ENCODE data around the gene DOP1B. TPM values are rescaled to one million over a fixed set of nuclear protein-coding genes. Genes with fewer than 3 reads are reported as not detected.

Gene DOP1B
- total RNA-seq, 1 donor from 2014 or later = 26.1 TPM

GRCh38 chr21:36171741-36172331 is 15.2 kb downstream of the DOP1B start:
- Histone ChIP-seq H3K27me3 (ENCODE audit: insufficient read depth, low read length) (no peaks in the 10 kb centered on the region), H3K9me3 (ENCODE audit: insufficient read depth, low read depth, low read length) (no peaks in the 10 kb centered on the region), H3K9ac (ENCODE audit: low read length) (no peak overlapping the region), H2AFZ (ENCODE audit: low read depth, low read length) (no peak overlapping the region), H3K79me2 (ENCODE audit: insufficient read depth, low read length) (peaks cover 6% of the 10 kb centered on the region), H3K27ac (ENCODE audit: low read depth, low read length) (no peak overlapping the region), H3K36me3 (ENCODE audit: insufficient read depth, low read length) (peaks cover 6% of the 10 kb centered on the region), H3K4me1 (ENCODE audit: insufficient read depth, low read length) (peaks cover 6% of the 10 kb centered on the region), H4K20me1 (ENCODE audit: insufficient read depth, low read length) (no peaks in the 10 kb centered on the region), H3K4me2 (ENCODE audit: low read length) (no peak overlapping the region), H3K4me3 (ENCODE audit: insufficient read depth, low read depth, low read length) (no peak overlapping the region)
- Mint-ChIP-seq H3K27me3 (ENCODE audit: low read depth, unreplicated experiment) (no peaks in the 10 kb centered on the region), H3K27ac (ENCODE audit: unreplicated experiment) (no peak overlapping the region), H3K9me3 (ENCODE audit: unreplicated experiment) (no peaks in the 10 kb centered on the region), H3K36me3 (ENCODE audit: low read depth, unreplicated experiment) (peaks cover 18% of the 10 kb centered on the region), H3K4me3 (ENCODE audit: unreplicated experiment) (no peak overlapping the region), H3K4me1 (ENCODE audit: low read depth, unreplicated experiment) (peaks cover 3% of the 10 kb centered on the region)
- TF ChIP-seq CTCF (IDR thresholded peaks at IDR 0.05; ENCODE audit: insufficient read depth, low read depth, low read length) (no peak), EZH2 (IDR thresholded peaks at IDR 0.05; ENCODE audit: insufficient read depth, low read length) (no peak)
- DNase-seq (ENCODE audit: low read depth) (no peak), FAIRE-seq (no peak)

GRCh38 chr21:36174780-36175179 is 18.2 kb downstream of the DOP1B start:
- Mint-ChIP-seq H3K4me1 (ENCODE audit: low read depth, unreplicated experiment) (peaks cover 3% of the 10 kb centered on the region), H3K36me3 (ENCODE audit: low read depth, unreplicated experiment) (peaks cover 15% of the 10 kb centered on the region), H3K9me3 (ENCODE audit: unreplicated experiment) (no peaks in the 10 kb centered on the region), H3K27me3 (ENCODE audit: low read depth, unreplicated experiment) (no peaks in the 10 kb centered on the region), H3K27ac (ENCODE audit: unreplicated experiment) (no peak overlapping the region), H3K4me3 (ENCODE audit: unreplicated experiment) (no peak overlapping the region)
- Histone ChIP-seq H3K36me3 (ENCODE audit: insufficient read depth, low read length) (no peaks in the 10 kb centered on the region), H3K9me3 (ENCODE audit: insufficient read depth, low read depth, low read length) (no peaks in the 10 kb centered on the region), H2AFZ (ENCODE audit: low read depth, low read length) (no peak overlapping the region), H3K27me3 (ENCODE audit: insufficient read depth, low read length) (no peaks in the 10 kb centered on the region), H3K4me2 (ENCODE audit: low read length) (no peak overlapping the region), H3K4me1 (ENCODE audit: insufficient read depth, low read length) (peaks cover 6% of the 10 kb centered on the region), H4K20me1 (ENCODE audit: insufficient read depth, low read length) (no peaks in the 10 kb centered on the region), H3K79me2 (ENCODE audit: insufficient read depth, low read length) (peaks cover 6% of the 10 kb centered on the region), H3K27ac (ENCODE audit: low read depth, low read length) (no peak overlapping the region), H3K9ac (ENCODE audit: low read length) (no peak overlapping the region), H3K4me3 (ENCODE audit: insufficient read depth, low read depth, low read length) (no peak overlapping the region)
- TF ChIP-seq EZH2 (IDR thresholded peaks at IDR 0.05; ENCODE audit: insufficient read depth, low read length) = no peak
- TF ChIP-seq CTCF (IDR thresholded peaks at IDR 0.05; ENCODE audit: insufficient read depth, low read depth, low read length) = no peak
- no peak for FAIRE-seq
- no peak for DNase-seq (ENCODE audit: low read depth)

- Histone ChIP-seq H4K20me1 (ENCODE audit: insufficient read depth, low read length) (no peaks in the 10 kb centered on the region), H3K4me3 (ENCODE audit: insufficient read depth, low read depth, low read length) (no peak overlapping the region), H3K79me2 (ENCODE audit: insufficient read depth, low read length) (peaks cover 6% of the 10 kb centered on the region), H3K27me3 (ENCODE audit: insufficient read depth, low read length) (no peaks in the 10 kb centered on the region), H3K36me3 (ENCODE audit: insufficient read depth, low read length) (no peaks in the 10 kb centered on the region), H3K9ac (ENCODE audit: low read length) (no peak overlapping the region), H3K9me3 (ENCODE audit: insufficient read depth, low read depth, low read length) (no peaks in the 10 kb centered on the region), H3K4me2 (ENCODE audit: low read length) (no peak overlapping the region), H3K27ac (ENCODE audit: low read depth, low read length) (no peak overlapping the region), H2AFZ (ENCODE audit: low read depth, low read length) (no peak overlapping the region), H3K4me1 (ENCODE audit: insufficient read depth, low read length) (peaks cover 6% of the 10 kb centered on the region)
- Mint-ChIP-seq H3K27ac (ENCODE audit: unreplicated experiment) (no peak overlapping the region), H3K27me3 (ENCODE audit: low read depth, unreplicated experiment) (no peaks in the 10 kb centered on the region), H3K4me1 (ENCODE audit: low read depth, unreplicated experiment) (peaks cover 3% of the 10 kb centered on the region), H3K9me3 (ENCODE audit: unreplicated experiment) (no peaks in the 10 kb centered on the region), H3K4me3 (ENCODE audit: unreplicated experiment) (no peak overlapping the region), H3K36me3 (ENCODE audit: low read depth, unreplicated experiment) (peaks cover 10% of the 10 kb centered on the region)
- FAIRE-seq = no peak
- DNase-seq (ENCODE audit: low read depth) = no peak
- TF ChIP-seq CTCF (IDR thresholded peaks at IDR 0.05; ENCODE audit: insufficient read depth, low read depth, low read length) = no peak
- no peak for TF ChIP-seq EZH2 (IDR thresholded peaks at IDR 0.05; ENCODE audit: insufficient read depth, low read length)
These were observed 19.3 kb downstream of the DOP1B start for GRCh38 chr21:36175771-36176565.

Data from astrocyte (in vitro differentiated cells and primary cell).